ENCODE data around the gene RBMS3.
"Not testable (repeated sequence)": the region's sequence is repeated elsewhere in the genome, so short reads cannot be mapped to it uniquely, and the experiment has no call there.

RBMS3 gene

GRCh38 chr3:29385046-29385830 is 104.4 kb downstream of the RBMS3 start:
- DNase-seq (ENCODE audit: low read depth in 2 of 2): no peak

GRCh38 chr3:29389362-29389761 is 108.5 kb downstream of the RBMS3 start:
- DNase-seq (ENCODE audit: low read depth in 2 of 2): no peak

GRCh38 chr3:29392625-29393388 is 111.9 kb downstream of the RBMS3 start:
- DNase-seq (ENCODE audit: low read depth in 2 of 2): no peak

- not testable (repeated sequence) for DNase-seq (ENCODE audit: low read depth in 2 of 2)
Measured at GRCh38 chr3:29393946-29394345, 113.1 kb downstream of the RBMS3 start.

- DNase-seq (ENCODE audit: low read depth in 2 of 2): no peak
Measured at GRCh38 chr3:29397406-29397805, 116.5 kb downstream of the RBMS3 start.

GRCh38 chr3:29398787-29399186 is 117.9 kb downstream of the RBMS3 start:
- no peak for DNase-seq (ENCODE audit: low read depth in 2 of 2)

- no peak for DNase-seq (ENCODE audit: low read depth in 2 of 2)
Measured at GRCh38 chr3:29406291-29406832, 125.5 kb downstream of the RBMS3 start.

GRCh38 chr3:29408676-29409075 is 127.8 kb downstream of the RBMS3 start:
- no peak for DNase-seq (ENCODE audit: low read depth in 2 of 2)

- DNase-seq (ENCODE audit: low read depth in 2 of 2): no peak
Measured at GRCh38 chr3:29409409-29409808, 128.5 kb downstream of the RBMS3 start.

GRCh38 chr3:29410220-29410619 is 129.3 kb downstream of the RBMS3 start:
- no peak for DNase-seq (ENCODE audit: low read depth in 2 of 2)

- DNase-seq (ENCODE audit: low read depth in 2 of 2): no peak
Measured at GRCh38 chr3:29410660-29411405, 130.0 kb downstream of the RBMS3 start.

- DNase-seq (ENCODE audit: low read depth in 2 of 2): no peak
Measured at GRCh38 chr3:29412110-29412509, 131.2 kb downstream of the RBMS3 start.

- DNase-seq (ENCODE audit: low read depth in 2 of 2): no peak
Measured at GRCh38 chr3:29414468-29415224, 133.8 kb downstream of the RBMS3 start.

GRCh38 chr3:29415482-29416223 is 134.8 kb downstream of the RBMS3 start:
- DNase-seq (ENCODE audit: low read depth in 2 of 2): no peak

GRCh38 chr3:29416514-29416913 is 135.6 kb downstream of the RBMS3 start:
- no peak for DNase-seq (ENCODE audit: low read depth in 2 of 2)

GRCh38 chr3:29420106-29420505 is 139.2 kb downstream of the RBMS3 start:
- no peak for DNase-seq (ENCODE audit: low read depth in 2 of 2)

GRCh38 chr3:29426302-29427226 is 145.7 kb downstream of the RBMS3 start:
- DNase-seq (ENCODE audit: low read depth in 2 of 2): no peak

- no peak for DNase-seq (ENCODE audit: low read depth in 2 of 2)
Measured at GRCh38 chr3:29427266-29428103, 146.6 kb downstream of the RBMS3 start.
